HEK293T (cell line): ENCODE measurements around the gene CCDC187.

Experiments used
- ARNT ChIP-seq: fragments of 450-650 bp; IDR thresholded peaks from 2 replicates; pipeline ENCODE4 v1.6.1; 2017; ENCODE audit warnings: mild to moderate bottlenecking
- BHLHE40 ChIP-seq: fragments of 450-650 bp; IDR thresholded peaks from 2 replicates; pipeline ENCODE4 v1.6.1; 2016; ENCODE audit warnings: mild to moderate bottlenecking, moderate library complexity, borderline replicate concordance
- CTBP1 ChIP-seq: fragments of 450-650 bp; IDR thresholded peaks from 2 replicates; pipeline ENCODE4 v1.6.1; 2016; ENCODE audit warnings: borderline replicate concordance
- FOXA1 ChIP-seq: fragments of 450-650 bp; IDR thresholded peaks from 2 replicates; pipeline ENCODE4 v1.6.1; 2016; ENCODE audit warnings: mild to moderate bottlenecking
- FOXK2 ChIP-seq: fragments of 450-650 bp; IDR thresholded peaks from 2 replicates; pipeline ENCODE4 v1.6.1; 2016; ENCODE audit warnings: mild to moderate bottlenecking
- FOXM1 ChIP-seq: fragments of 450-650 bp; IDR thresholded peaks from 2 replicates; pipeline ENCODE4 v1.6.1; 2017; ENCODE audit warnings: mild to moderate bottlenecking, borderline replicate concordance
- HDGF ChIP-seq: fragments of 450-650 bp; IDR thresholded peaks from 2 replicates; pipeline ENCODE4 v1.6.1; 2017; ENCODE audit warnings: antibody characterized with exemption, borderline replicate concordance
- L3MBTL2 ChIP-seq: fragments of 450-650 bp; conservative IDR thresholded peaks from 2 replicates; pipeline ENCODE4 v1.6.1; 2016; ENCODE audit warnings: mild to moderate bottlenecking
- NFRKB ChIP-seq: fragments of 450-650 bp; IDR thresholded peaks from 2 replicates; pipeline ENCODE4 v1.6.1; 2016; ENCODE audit warnings: mild to moderate bottlenecking, moderate library complexity
- SP1 ChIP-seq: fragments of 450-650 bp; IDR thresholded peaks from 2 replicates; pipeline ENCODE4 v1.6.1; 2017
- SUZ12 ChIP-seq: fragments of 450-650 bp; IDR thresholded peaks from 2 replicates; pipeline ENCODE4 v1.6.1; 2016; ENCODE audit warnings: mild to moderate bottlenecking
- ZNF384 ChIP-seq: fragments of 450-650 bp; IDR thresholded peaks from 2 replicates; pipeline ENCODE4 v1.6.1; 2016

DNA sequence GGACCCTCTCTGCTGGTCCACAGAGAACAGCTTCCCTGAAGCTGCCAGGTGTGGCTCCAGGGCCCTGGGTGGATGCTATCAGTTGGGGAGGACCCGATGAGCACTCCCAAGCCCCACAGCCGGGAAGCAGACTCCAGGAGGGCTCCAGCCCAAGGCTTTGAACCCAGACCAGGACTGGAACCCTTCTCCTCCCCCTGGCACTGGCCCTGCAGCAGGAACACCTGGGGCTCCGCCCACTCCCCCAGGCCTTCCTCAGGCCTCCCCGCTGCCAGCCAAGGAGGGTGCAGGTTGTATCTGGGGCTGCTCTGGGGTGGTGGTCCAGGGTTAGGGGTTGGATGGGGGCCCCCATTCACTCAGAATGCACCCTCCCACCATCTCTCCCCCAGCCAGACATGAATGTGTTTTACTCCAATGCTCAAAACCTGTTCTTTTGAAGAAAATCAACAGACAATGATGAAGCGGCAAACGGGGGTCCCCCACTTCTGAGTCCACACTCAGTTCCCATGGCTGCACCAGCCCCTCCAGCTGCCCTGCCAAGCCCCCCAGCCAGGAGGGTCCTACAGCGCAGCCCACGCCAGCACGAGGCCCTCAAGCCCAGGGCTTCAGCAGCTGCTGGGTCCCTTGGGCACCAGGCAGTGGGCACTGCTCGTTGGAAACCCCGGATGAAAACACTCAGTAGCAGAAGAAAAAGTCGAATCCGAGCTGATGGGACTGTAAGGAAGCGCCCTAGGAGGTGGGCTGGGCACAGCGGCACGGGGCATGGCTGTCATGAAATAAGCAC, 23.2 kb downstream of the CCDC187 start:
- TF ChIP-seq FOXM1: no peak
- no peak for TF ChIP-seq CTBP1
- no peak for TF ChIP-seq HDGF
- no peak for TF ChIP-seq SP1
- no peak for TF ChIP-seq FOXA1
- no peak for TF ChIP-seq NFRKB
- no peak for TF ChIP-seq FOXK2
- TF ChIP-seq ARNT: no peak
- TF ChIP-seq ZNF384: no peak
- no peak for TF ChIP-seq BHLHE40
- no peak for TF ChIP-seq L3MBTL2
- no peak for TF ChIP-seq SUZ12
